ENCODE measurements around the gene KRT6B. TPM values are rescaled to one million over a fixed set of nuclear protein-coding genes. Genes with fewer than 3 reads are reported as not detected.
A peak's percentile ranks its signal among the peaks of the same experiment; 100 is the strongest.

The KRT6B gene
- total and polyA plus RNA-seq, 2 of the 8 experiments (the other 6 are each of a cell fraction or from before 2014, with no cell fraction given): not detected

DNA sequence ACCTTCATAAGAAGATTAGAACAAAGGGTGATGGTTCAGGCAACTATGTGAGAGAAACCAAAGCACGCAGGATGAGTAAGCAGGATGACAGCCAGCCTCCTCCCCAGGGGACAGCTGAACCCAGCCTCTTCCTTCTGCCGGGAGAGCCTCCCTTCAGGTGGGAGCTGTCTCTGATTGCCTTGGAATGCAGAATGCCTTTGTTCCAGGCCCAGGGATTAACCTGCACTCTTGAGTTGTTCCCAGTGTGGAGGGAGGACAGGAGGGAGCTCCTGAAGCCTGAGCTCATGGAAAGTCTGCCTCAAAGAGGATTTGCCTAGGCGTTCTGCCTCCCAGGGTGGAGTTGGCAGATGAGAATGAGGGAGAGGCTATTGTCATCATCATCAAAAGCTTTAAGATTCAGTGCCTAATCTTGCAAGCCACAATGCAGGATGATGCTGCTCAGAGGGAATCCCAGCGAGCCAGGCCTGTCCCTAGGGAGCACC, 44.7 kb upstream of the KRT6B start:
- Histone ChIP-seq H4K8ac (ENCODE audit: extremely low read depth, insufficient read depth, low read length) (no peak overlapping the region), H3K27me3 (replicated peaks in 1 of 4; ENCODE audit: control insufficient read depth in 3 of 4, extremely low read depth in 1 of 4, insufficient read depth in 3 of 4, low read length in 3 of 4) (no peaks in the 10 kb centered on the region; a peak in 1 of 7 replicates), H3K27ac (ENCODE audit: low read depth, low read length) (peak overlapping the region; percentile 25; the same call in 1 of the 2 replicates), H3K23me2 (ENCODE audit: low read depth, low read length) (no peaks in the 10 kb centered on the region; the same call in 1 of the 2 replicates), H4K20me1 (replicated peaks in 1 of 2; ENCODE audit: control insufficient read depth in 1 of 2, insufficient read depth in 2 of 2, low read length in 2 of 2) (no peaks in the 10 kb centered on the region), H2BK120ac (replicated peaks; ENCODE audit: low read depth, low read length) (no peak overlapping the region), H3K79me2 (ENCODE audit: control insufficient read depth in 1 of 2, insufficient read depth in 2 of 2, low read length in 2 of 2) (no peaks in the 10 kb centered on the region), H2BK5ac (ENCODE audit: low read depth, low read length) (peak overlapping the region; percentile 47; the same call in 1 of the 2 replicates), H4K91ac (replicated peaks; ENCODE audit: insufficient read length, low read length) (no peak overlapping the region), H2BK12ac (ENCODE audit: low read depth, low read length) (no peak overlapping the region), H3K23ac (ENCODE audit: insufficient read length) (no peak overlapping the region), H3K4ac (replicated peaks; ENCODE audit: insufficient read length, low read depth, low read length) (no peak overlapping the region), H3K9me3 (ENCODE audit: insufficient read depth in 2 of 2, low read depth in 1 of 2, low read length in 1 of 2) (no peaks in the 10 kb centered on the region), H4K5ac (ENCODE audit: insufficient read length, low read depth, low read length) (no peak overlapping the region), H3K4me3 (ENCODE audit: extremely low read depth in 1 of 4, insufficient read depth in 2 of 4, low read depth in 3 of 4, low read length in 4 of 4) (peak overlapping the region in 2 of 4 experiments; percentile 2 to 17; a peak in 1 of 8 replicates), H3K9ac (replicated peaks in 1 of 4; ENCODE audit: extremely low read depth in 1 of 4, low read depth in 3 of 4, low read length in 3 of 4) (no peak overlapping the region), H3K14ac (ENCODE audit: insufficient read length) (no peak overlapping the region), H3K4me1 (replicated peaks in 1 of 4; ENCODE audit: control insufficient read depth in 3 of 4, insufficient read depth in 4 of 4, low read length in 3 of 4) (peaks cover 5 to 10% (median 8%) of the 10 kb centered on the region in 4 experiments; a peak in 6 of 7 replicates), H3K4me2 (ENCODE audit: insufficient read depth in 1 of 2, low read depth in 2 of 2, low read length in 2 of 2) (peak overlapping the region; percentile 7 to 32; a peak in 2 of 4 replicates), H2AK5ac (ENCODE audit: low read depth, low read length) (no peak overlapping the region), H3K36me3 (ENCODE audit: control insufficient read depth in 2 of 4, insufficient read depth in 4 of 4, low read length in 3 of 4) (no peaks in the 10 kb centered on the region), H3K79me1 (ENCODE audit: low read depth, low read length) (no peaks in the 10 kb centered on the region), H2AFZ (ENCODE audit: low read length) (no peak overlapping the region), H2BK15ac (ENCODE audit: low read length) (no peak overlapping the region), H2BK20ac (ENCODE audit: low read length) (no peak overlapping the region), H3K56ac (replicated peaks; ENCODE audit: insufficient read length, low read depth, low read length) (no peak overlapping the region), H3K18ac (ENCODE audit: extremely low read depth, low read length) (0 out of 2 replicates have a peak overlapping the region, but pooled peaks have one; percentile 10)
- 50% methylated on average over 3 of the region's 4 CpGs; no CpG with 5 or more reads in 1 of the 2 experiments for WGBS, 2 experiments (ENCODE audit: extremely low coverage in 1 of 2, insufficient coverage in 1 of 2, insufficient read length in 1 of 2, insufficient replicate concordance in 2 of 2, low coverage in 1 of 2, low lambda C conversion rate in 2 of 2, missing lambda C conversion rate in 1 of 2)
- FAIRE-seq (peak; percentile 66), DNase-seq (ENCODE audit: low read depth in 1 of 2, low spot score in 2 of 2) (no peak)
- ChIA-PET POLR2A (ENCODE audit: partially characterized antibody) (interaction anchor here (1.5 kb wide), 1 partner anchor 9 kb away, joined by 3 read pairs; no protein-coding TSS in a partner anchor), CTCF (ENCODE audit: partially characterized antibody) (interaction anchor here (1.2 to 4.6 kb wide), 7 partner anchors 9 to 353 kb away, joined by 3 to 29 read pairs (median 3); no protein-coding TSS in a partner anchor)
- TF ChIP-seq, protein P1, sequence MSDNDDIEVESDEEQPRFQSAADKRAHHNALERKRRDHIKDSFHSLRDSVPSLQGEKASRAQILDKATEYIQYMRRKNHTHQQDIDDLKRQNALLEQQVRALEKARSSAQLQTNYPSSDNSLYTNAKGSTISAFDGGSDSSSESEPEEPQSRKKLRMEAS (IDR thresholded peaks at IDR 0.05): peak; percentile 29; the same call in 1 of the 2 replicates
- TF ChIP-seq SIRT6 (IDR thresholded peaks at IDR 0.05; ENCODE audit: low read length) (no peak), POU5F1 (IDR thresholded peaks at IDR 0.05; ENCODE audit: low read depth, low read length) (no peak), RAD21 (IDR thresholded peaks at IDR 0.05 in 1 of 2, conservative IDR thresholded peaks at IDR 0.05 in 1 of 2; ENCODE audit: low read depth in 2 of 2, low read length in 2 of 2) (no peak), EP300 (IDR thresholded peaks at IDR 0.05; ENCODE audit: borderline replicate concordance in 1 of 2, low read depth in 2 of 2, low read length in 2 of 2) (peak; percentile 15 to 17; a peak in 1 of 3 replicates), KDM1A (IDR thresholded peaks at IDR 0.05; ENCODE audit: borderline replicate concordance, low read length) (0 out of 2 replicates have a peak, but pooled peaks have one; percentile 39), CEBPB (IDR thresholded peaks at IDR 0.05; ENCODE audit: low read depth, low read length) (no peak), KDM5A (IDR thresholded peaks at IDR 0.05; ENCODE audit: low read length) (no peak), SIN3A (conservative IDR thresholded peaks at IDR 0.05 in 1 of 2, IDR thresholded peaks at IDR 0.05 in 1 of 2; ENCODE audit: low read depth in 1 of 2, low read length in 2 of 2) (peak; percentile 91 to 94; a peak in 3 of 4 replicates), HDAC2 (IDR thresholded peaks at IDR 0.05; ENCODE audit: borderline replicate concordance in 1 of 2, low read depth in 2 of 2, low read length in 2 of 2) (peak in 1 of 2 experiments; percentile 70; a peak in 1 of 4 replicates), SAP30 (IDR thresholded peaks at IDR 0.05; ENCODE audit: insufficient read depth, insufficient replicate concordance, low read length) (peak; percentile 77)
